Left forelimb (tissue), 1 donor: ENCODE data around the gene CEP97.

Source experiments
- DNase-seq: peaks from one replicate; pipeline ENCODE4 v3.0.0-alpha.2; 2018; ENCODE audit warnings: low spot score

The CEP97 gene

GRCh38 chr3:101778385-101779046 is 54.1 kb downstream of the CEP97 start:
- no peak for DNase-seq

- DNase-seq, result peak; percentile 93
These were observed 54.8 kb downstream of the CEP97 start, which contains the start of gene NXPE3 for GRCh38 chr3:101779047-101779821. Gene NXPE3 (plus strand): TSS chr3:101779211. CDS start chr3:101785597, 6,386 bp downstream.

- no peak for DNase-seq
These were observed 55.5 kb downstream of the CEP97 start for GRCh38 chr3:101779822-101780381.

- no peak for DNase-seq
These were observed 56.2 kb downstream of the CEP97 start for GRCh38 chr3:101780661-101781060.

GRCh38 chr3:101781166-101781565 is 56.8 kb downstream of the CEP97 start:
- no peak for DNase-seq

- no peak for DNase-seq
These were observed 60.6 kb downstream of the CEP97 start for GRCh38 chr3:101784855-101785613.

- no peak for DNase-seq
These were observed 67.4 kb downstream of the CEP97 start for GRCh38 chr3:101791778-101792177.

GRCh38 chr3:101796077-101796680 is 71.8 kb downstream of the CEP97 start:
- no peak for DNase-seq

- DNase-seq, result no peak
These were observed 76.8 kb downstream of the CEP97 start for GRCh38 chr3:101801174-101801573.

- no peak for DNase-seq
These were observed 77.8 kb downstream of the CEP97 start for GRCh38 chr3:101802179-101802578.

GRCh38 chr3:101803173-101803782 is 78.9 kb downstream of the CEP97 start:
- no peak for DNase-seq

- DNase-seq, result no peak
These were observed 79.5 kb downstream of the CEP97 start for GRCh38 chr3:101803939-101804338.

- DNase-seq, result no peak
These were observed 82.1 kb downstream of the CEP97 start for GRCh38 chr3:101806491-101806890.

GRCh38 chr3:101807888-101808287 is 83.5 kb downstream of the CEP97 start:
- DNase-seq, result no peak

GRCh38 chr3:101809178-101810021 is 85.0 kb downstream of the CEP97 start:
- no peak for DNase-seq

- no peak for DNase-seq
These were observed 85.6 kb downstream of the CEP97 start for GRCh38 chr3:101810022-101810418.

- no peak for DNase-seq
These were observed 87.5 kb downstream of the CEP97 start for GRCh38 chr3:101811875-101812274.

- DNase-seq, result no peak
These were observed 88.5 kb downstream of the CEP97 start for GRCh38 chr3:101812895-101813294.

GRCh38 chr3:101813817-101814440 is 89.5 kb downstream of the CEP97 start:
- DNase-seq, result no peak

- no peak for DNase-seq
These were observed 90.4 kb downstream of the CEP97 start for GRCh38 chr3:101814835-101815234.
